Measurements from ENCODE around the gene CHERP. TPM values are rescaled to one million over a fixed set of nuclear protein-coding genes. Genes with fewer than 3 reads are reported as not detected.

CHERP gene
- polyA plus RNA-seq, 2 of the 4 experiments (the other 2 are of a cell fraction): 4.4 to 24.4 TPM

DNA sequence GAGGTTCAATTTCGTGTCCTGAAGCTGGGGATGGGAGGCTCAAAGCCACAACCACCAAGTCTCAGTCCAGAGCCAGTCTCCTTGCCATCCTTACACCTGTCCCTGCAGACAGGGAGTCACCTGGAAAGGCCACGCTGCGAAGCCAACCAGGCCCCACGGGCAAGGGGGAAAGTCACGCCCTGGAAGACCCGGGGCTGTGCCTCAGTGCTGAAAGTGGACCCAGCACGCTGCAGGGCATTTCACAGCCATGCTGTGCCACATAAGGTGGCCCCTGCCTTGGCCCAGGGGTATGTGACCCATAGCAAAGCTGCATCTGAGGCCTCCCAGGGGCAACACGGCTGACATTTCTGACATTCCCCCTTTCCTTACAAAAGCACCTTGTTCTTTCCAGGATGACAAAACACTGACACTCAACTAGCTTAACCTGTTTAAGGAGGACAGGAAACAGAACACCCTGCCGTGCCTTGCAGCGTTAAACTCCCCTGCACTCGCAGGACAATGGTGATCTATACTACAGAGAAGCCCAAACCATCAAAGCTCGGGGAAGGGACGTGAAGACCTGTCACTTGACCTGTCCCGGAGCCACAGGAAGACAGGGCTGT lies 14.8 kb downstream of the CHERP start (continued):
- no peak for TF ChIP-seq POLR2A (IDR thresholded peaks at IDR 0.05; ENCODE audit: low read length)

DNA sequence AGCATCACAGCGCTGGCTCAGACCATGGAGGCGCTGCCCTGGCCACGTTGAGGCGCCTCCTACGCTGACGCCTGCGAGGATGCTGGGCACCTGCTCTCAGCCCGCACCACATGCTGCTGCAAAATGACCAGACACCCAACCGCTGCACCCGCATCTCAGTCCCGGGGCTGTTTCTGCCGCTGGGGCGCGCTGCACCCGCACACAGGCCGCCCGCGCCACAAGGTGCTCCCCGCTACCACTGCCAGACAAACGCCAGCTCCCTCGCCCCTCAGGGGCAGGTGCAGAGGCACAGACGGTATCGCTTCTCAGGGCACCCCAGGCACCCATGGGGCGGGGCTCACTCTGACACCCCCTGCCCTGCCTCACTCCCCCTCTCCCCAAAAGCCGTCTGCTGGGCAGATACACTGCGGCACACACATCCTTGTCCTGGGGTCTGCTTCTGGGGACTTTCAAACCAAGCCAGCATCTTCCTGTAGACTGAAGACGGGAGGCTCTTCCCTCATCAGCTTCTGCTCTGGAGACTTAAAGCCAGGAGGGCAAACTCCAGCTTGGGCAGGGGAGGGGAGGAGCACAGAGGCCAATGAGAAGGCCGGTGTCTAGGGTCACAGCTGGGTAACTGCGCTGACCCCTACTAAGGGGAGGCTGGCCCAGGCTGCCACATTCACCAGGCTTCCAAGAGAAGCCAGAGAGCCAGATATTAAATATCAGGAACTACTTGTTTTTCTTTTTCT lies 16.3 kb downstream of the CHERP start:
- no peak for DNase-seq (ENCODE audit: low read depth in 1 of 2, low spot score in 1 of 2)
- Histone ChIP-seq H3K4me3 (no peak overlapping the region), H3K9me3 (no peaks in the 10 kb centered on the region), H3K4me1 (no peaks in the 10 kb centered on the region), H3K4me2 (no peak overlapping the region), H3K27ac (no peak overlapping the region)
- 96% methylated on average over 17 of the region's 29 CpGs for WGBS (ENCODE audit: missing lambda C conversion rate)
- ChIA-PET POLR2A (no interaction called here), CTCF (interaction anchor here (1.0 to 2.1 kb wide), 3 partner anchors 8 to 18 kb away, joined by 3 to 5 read pairs (median 4); no protein-coding TSS in a partner anchor)
- FAIRE-seq: no peak
- TF ChIP-seq CEBPB (IDR thresholded peaks at IDR 0.05) (no peak), ESRRA (IDR thresholded peaks at IDR 0.05; ENCODE audit: borderline replicate concordance, low read length) (no peak), ZFP36 (IDR thresholded peaks at IDR 0.05; ENCODE audit: borderline replicate concordance, partially characterized antibody) (no peak), POLR2AphosphoS2 (conservative IDR thresholded peaks at IDR 0.05; ENCODE audit: low read length) (no peak), FOSB (CRISPR knock-in tag; IDR thresholded peaks at IDR 0.05) (no peak), MAFK (IDR thresholded peaks at IDR 0.05; ENCODE audit: partially characterized antibody) (no peak), HOXB5 (CRISPR knock-in tag; IDR thresholded peaks at IDR 0.05) (no peak), HEYL (CRISPR knock-in tag; IDR thresholded peaks at IDR 0.05) (no peak), TFCP2L1 (CRISPR knock-in tag; IDR thresholded peaks at IDR 0.05) (no peak)
- TF ChIP-seq, protein P1, sequence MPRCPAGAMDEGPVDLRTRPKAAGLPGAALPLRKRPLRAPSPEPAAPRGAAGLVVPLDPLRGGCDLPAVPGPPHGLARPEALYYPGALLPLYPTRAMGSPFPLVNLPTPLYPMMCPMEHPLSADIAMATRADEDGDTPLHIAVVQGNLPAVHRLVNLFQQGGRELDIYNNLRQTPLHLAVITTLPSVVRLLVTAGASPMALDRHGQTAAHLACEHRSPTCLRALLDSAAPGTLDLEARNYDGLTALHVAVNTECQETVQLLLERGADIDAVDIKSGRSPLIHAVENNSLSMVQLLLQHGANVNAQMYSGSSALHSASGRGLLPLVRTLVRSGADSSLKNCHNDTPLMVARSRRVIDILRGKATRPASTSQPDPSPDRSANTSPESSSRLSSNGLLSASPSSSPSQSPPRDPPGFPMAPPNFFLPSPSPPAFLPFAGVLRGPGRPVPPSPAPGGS (IDR thresholded peaks at IDR 0.05): no peak
- TF ChIP-seq, protein P2, sequence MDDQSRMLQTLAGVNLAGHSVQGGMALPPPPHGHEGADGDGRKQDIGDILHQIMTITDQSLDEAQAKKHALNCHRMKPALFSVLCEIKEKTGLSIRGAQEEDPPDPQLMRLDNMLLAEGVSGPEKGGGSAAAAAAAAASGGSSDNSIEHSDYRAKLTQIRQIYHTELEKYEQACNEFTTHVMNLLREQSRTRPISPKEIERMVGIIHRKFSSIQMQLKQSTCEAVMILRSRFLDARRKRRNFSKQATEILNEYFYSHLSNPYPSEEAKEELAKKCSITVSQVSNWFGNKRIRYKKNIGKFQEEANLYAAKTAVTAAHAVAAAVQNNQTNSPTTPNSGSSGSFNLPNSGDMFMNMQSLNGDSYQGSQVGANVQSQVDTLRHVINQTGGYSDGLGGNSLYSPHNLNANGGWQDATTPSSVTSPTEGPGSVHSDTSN (IDR thresholded peaks at IDR 0.05): no peak
- no peak for ATAC-seq

DNA sequence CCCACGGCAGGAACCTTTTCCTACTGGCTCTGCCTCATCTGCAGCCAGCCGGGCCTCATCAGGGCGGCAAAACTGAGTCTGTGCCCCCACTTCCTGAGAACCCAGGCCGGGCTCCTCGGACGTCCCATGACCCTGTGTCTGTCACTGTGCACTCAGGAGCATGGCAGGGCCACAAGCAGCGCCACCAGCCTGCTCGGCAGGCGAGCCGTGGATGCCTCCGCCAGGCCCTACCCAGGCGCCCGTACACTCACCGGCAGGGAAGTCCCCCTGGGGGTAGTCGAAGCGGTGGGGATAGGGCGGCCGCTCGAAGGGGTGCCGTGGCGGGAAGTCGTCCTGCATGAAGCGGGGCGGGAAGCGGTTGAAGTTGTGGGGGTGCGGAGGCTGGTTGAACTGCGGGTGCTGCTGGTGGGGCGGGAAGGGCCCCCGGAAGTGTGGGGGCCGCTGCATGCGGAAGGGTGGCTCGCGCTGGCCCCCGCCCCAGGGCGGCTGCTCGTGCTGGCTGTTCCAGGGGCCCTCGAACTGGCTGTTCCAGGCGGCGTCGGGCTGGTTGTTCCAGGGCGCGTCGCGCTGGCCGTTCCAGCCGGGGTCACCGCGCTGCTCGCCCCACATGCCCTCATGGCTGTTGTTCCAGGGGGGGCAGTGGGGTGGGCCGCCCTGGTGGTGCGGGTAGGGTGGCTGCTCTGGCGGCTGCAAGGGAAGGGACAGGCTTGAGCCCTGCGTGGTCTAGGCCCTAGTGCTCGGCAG lies 17.1 kb downstream of the CHERP start:
- FAIRE-seq (no peak), DNase-seq (ENCODE audit: low read depth in 1 of 2, low spot score in 1 of 2) (no peak), ATAC-seq (no peak)
- TF ChIP-seq RCOR1 (IDR thresholded peaks at IDR 0.05; ENCODE audit: low read depth, low read length): no peak
- TF ChIP-seq, protein P1 (IDR thresholded peaks at IDR 0.05): no peak
- no peak for TF ChIP-seq PHF8 (IDR thresholded peaks at IDR 0.05; ENCODE audit: borderline replicate concordance, low read depth)
- no peak for TF ChIP-seq HOXB5 (CRISPR knock-in tag; IDR thresholded peaks at IDR 0.05)
- no peak for TF ChIP-seq POLR2AphosphoS2 (conservative IDR thresholded peaks at IDR 0.05; ENCODE audit: low read length)
- TF ChIP-seq KDM1A (IDR thresholded peaks at IDR 0.05; ENCODE audit: low read depth): no peak
- TF ChIP-seq RAD21 (conservative IDR thresholded peaks at IDR 0.05 in 1 of 2, IDR thresholded peaks at IDR 0.05 in 1 of 2): no peak
- no peak for TF ChIP-seq FOSL2 (IDR thresholded peaks at IDR 0.05)
- no peak for TF ChIP-seq FOSL2 (CRISPR knock-in tag; IDR thresholded peaks at IDR 0.05)
- no peak for TF ChIP-seq POLR2A (IDR thresholded peaks at IDR 0.05; ENCODE audit: low read length)
- TF ChIP-seq MAZ (IDR thresholded peaks at IDR 0.05; ENCODE audit: borderline replicate concordance, low read depth, low read length): no peak
- no peaks in the 10 kb centered on the region for H3K9me3 ChIP-seq
- WGBS (ENCODE audit: missing lambda C conversion rate): 94% methylated on average over 21 of the region's 54 CpGs
- CTCF ChIA-PET: interaction anchor here (2.1 kb wide), 1 partner anchor 12 kb away, joined by 5 read pairs; no protein-coding TSS in a partner anchor
- no peaks in the 10 kb centered on the region for H3K4me1 ChIP-seq
- H3K27ac ChIP-seq: no peak overlapping the region
- H3K4me3 ChIP-seq: no peak overlapping the region
- H3K4me2 ChIP-seq: no peak overlapping the region
- POLR2A ChIA-PET: no interaction called here
